GM12801 (cell line): ENCODE results near the gene DDTL.

Experiments
- TF ChIP-seq, protein P1 (sequence below): IDR thresholded peaks from one replicate; pipeline ENCODE4 v1.5.1; 2011; ENCODE audit warnings: control low read depth; ENCODE audit not compliant: insufficient read length; ENCODE audit errors: extremely low read depth

The DDTL gene

DNA sequence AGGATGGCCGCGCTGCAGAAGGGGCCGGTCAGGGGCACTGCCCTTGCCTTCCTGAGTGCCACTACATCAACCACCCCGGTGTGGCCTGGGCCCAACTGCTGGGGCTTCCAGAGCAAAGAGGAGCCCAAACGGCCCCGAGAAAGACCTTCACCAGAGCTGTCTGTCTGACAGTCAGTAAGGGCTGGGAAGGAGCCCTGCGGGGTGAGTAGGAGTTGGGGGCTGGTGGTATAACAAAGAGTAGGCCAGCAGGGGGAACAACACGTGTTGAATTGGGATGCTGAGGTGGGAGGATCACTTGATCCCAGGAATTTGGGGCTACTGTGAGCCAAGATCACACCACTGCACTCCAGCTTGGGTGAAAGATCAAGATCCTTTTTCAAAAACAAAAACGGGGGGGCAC lies 34.6 kb downstream of the DDTL start:
- TF ChIP-seq, protein P1, sequence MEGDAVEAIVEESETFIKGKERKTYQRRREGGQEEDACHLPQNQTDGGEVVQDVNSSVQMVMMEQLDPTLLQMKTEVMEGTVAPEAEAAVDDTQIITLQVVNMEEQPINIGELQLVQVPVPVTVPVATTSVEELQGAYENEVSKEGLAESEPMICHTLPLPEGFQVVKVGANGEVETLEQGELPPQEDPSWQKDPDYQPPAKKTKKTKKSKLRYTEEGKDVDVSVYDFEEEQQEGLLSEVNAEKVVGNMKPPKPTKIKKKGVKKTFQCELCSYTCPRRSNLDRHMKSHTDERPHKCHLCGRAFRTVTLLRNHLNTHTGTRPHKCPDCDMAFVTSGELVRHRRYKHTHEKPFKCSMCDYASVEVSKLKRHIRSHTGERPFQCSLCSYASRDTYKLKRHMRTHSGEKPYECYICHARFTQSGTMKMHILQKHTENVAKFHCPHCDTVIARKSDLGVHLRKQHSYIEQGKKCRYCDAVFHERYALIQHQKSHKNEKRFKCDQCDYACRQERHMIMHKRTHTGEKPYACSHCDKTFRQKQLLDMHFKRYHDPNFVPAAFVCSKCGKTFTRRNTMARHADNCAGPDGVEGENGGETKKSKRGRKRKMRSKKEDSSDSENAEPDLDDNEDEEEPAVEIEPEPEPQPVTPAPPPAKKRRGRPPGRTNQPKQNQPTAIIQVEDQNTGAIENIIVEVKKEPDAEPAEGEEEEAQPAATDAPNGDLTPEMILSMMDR, result no peak

DNA sequence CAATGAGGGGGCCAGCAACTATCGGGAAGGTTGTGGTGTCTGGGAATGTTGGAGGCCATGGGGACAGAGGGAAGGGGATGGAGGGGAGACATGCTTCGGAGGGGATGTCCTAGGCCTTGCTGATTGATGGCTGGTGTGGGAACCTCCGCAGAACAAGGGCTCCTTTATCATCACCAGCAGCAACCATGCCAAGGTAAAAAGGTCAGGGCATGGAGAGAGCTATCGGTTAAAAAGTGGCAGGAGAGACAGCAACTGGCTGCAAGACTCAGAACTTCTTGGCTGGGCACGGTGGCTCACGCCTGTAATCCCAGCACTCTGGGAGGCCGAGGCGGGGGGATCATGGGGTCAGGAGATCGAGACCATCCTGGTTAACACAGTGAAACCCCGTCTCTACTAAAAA lies 35.6 kb downstream of the DDTL start:
- TF ChIP-seq, protein P1, result no peak

- TF ChIP-seq, protein P1, result no peak
Measured at GRCh38 chr22:24002851-24003250, 36.2 kb downstream of the DDTL start.

GRCh38 chr22:24003887-24004286 lies 37.2 kb downstream of the DDTL start:
- TF ChIP-seq, protein P1, result no peak

- TF ChIP-seq, protein P1, result no peak
Measured at GRCh38 chr22:24005201-24005600, 38.5 kb downstream of the DDTL start, which contains the start of gene GSTT4. GSTT4 (minus strand) TSS chr22:24005453; CDS start chr22:24005356, 97 bp downstream.

DNA sequence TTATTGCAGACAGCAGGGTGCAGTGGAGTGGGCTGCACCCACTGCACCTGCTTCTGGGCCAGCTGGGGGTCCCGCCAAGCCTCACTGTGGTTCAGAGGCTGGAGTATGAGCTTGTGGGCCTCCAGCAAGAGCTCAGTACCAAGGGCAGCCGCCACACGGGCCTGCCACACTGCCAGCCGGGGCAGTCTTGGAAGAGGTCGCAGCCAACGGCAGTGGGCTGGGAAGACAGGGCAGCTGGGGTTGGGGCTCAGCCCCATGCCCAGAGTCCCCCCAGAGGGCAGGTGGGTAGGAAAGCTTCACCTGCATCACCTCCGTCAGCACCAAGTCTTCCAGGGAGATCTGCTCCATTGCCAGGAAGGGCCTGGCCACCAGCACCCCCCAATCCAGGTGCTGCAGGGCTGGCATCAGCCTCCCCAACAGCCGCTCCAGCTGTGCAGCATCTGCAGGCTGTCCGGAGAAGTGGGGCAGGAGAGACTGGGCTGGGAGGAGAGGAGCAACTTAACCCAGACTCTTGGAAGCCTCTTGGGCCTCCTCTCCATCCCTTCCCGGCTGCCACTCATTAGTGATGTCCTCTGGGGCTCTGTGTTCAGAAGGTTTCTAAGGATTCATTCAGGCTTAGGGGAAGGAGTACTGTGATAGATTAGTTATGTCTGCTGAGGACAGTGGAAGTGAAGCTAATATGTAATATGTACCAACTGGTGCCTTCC lies 39.7 kb downstream of the DDTL start:
- TF ChIP-seq, protein P1, result no peak

DNA sequence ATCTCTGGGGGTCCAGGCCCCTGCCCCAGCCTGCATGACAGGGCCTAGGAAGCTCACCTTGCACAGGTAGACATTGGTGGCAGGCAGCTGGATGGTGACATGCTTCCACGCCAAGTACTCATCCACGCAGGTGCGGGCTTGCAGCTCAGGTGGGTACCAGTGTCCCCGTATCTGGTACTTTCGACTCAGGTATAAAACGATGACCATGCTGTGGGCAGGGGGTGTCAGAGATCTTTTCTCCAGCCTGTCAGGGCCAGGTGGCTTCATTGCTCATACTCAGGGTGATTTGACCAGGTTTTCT lies 40.2 kb downstream of the DDTL start:
- TF ChIP-seq, protein P1, result no peak
